ENCODE measurements around the gene ART3.

ART3 gene

DNA sequence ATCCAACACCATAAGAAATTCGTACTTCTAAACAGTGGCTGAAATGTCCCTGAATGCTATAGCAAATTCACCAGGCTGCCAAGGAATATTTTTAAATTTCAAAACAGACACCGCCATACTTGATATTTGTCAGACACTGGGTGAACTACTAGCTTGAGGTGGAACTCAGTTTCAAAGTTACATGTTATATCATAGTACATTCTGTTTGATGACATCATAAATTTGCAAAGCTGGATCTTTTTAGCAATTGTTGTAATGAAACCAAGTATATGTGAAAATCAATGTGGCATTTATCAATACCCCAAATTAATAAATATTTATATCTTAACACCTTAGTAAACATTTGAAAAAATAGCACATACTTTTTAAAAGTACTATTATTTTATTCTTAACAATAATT lies 14.2 kb downstream of the ART3 start:
- in situ Hi-C loops (cut with HindIII; ENCODE audit: low sequenced_read_pairs): no loop called here
- TF ChIP-seq, protein P1, sequence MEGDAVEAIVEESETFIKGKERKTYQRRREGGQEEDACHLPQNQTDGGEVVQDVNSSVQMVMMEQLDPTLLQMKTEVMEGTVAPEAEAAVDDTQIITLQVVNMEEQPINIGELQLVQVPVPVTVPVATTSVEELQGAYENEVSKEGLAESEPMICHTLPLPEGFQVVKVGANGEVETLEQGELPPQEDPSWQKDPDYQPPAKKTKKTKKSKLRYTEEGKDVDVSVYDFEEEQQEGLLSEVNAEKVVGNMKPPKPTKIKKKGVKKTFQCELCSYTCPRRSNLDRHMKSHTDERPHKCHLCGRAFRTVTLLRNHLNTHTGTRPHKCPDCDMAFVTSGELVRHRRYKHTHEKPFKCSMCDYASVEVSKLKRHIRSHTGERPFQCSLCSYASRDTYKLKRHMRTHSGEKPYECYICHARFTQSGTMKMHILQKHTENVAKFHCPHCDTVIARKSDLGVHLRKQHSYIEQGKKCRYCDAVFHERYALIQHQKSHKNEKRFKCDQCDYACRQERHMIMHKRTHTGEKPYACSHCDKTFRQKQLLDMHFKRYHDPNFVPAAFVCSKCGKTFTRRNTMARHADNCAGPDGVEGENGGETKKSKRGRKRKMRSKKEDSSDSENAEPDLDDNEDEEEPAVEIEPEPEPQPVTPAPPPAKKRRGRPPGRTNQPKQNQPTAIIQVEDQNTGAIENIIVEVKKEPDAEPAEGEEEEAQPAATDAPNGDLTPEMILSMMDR (IDR thresholded peaks at IDR 0.05; ENCODE audit: low read depth, low read length, missing control alignments): no peak
- DNase-seq (ENCODE audit: low read depth): no peak
- no peak overlapping the region for H3K4me3 ChIP-seq (ENCODE audit: low read depth, low read length)

DNA sequence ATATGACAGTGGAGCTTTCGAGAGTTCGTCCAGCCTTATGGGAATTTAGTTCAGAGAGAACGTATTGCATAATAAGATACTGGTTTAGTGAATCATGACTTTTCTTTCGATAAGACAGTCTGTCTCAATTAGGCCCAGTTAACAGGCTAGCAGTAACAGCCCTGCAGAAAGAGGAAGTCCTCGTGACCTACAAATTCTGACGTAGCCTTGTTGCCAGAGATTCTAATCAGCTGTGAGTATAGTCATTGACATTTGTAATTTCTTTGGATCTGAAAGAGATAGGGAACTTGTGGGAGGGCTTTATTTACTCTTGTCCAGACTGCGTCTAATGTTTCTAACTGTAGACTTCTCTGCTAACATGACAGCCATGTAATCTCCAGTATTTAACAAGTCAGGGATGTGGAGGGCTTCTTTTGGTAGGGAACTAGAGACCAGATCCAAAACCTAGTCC lies 15.8 kb downstream of the ART3 start:
- H3K4me3 ChIP-seq (ENCODE audit: low read depth, low read length): no peak overlapping the region
- in situ Hi-C loops (cut with HindIII; ENCODE audit: low sequenced_read_pairs): no loop called here
- TF ChIP-seq, protein P1 (IDR thresholded peaks at IDR 0.05; ENCODE audit: low read depth, low read length, missing control alignments): no peak
- DNase-seq (ENCODE audit: low read depth): no peak

DNA sequence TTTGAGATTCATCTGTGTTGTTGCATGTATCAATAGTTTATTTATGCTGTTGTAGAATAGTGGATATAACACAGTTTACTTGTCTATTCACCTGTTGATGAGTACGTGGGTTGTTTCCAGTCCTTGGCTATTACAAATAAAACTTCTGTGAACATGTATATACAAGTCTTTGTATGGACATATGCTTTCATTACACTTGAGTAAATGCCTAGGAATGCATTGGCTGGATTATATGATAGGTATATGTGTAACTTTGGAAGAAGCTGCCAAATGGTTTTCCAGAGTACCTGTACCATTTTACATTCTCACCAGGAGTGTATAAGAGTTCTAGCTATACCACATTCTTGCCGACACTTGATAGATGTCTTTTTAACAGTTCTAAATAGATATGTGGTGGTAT lies 16.5 kb downstream of the ART3 start:
- in situ Hi-C loops (cut with HindIII; ENCODE audit: low sequenced_read_pairs): no loop called here
- TF ChIP-seq, protein P1 (IDR thresholded peaks at IDR 0.05; ENCODE audit: low read depth, low read length, missing control alignments): no peak
- no peak overlapping the region for H3K4me3 ChIP-seq (ENCODE audit: low read depth, low read length)
- DNase-seq (ENCODE audit: low read depth): no peak

DNA sequence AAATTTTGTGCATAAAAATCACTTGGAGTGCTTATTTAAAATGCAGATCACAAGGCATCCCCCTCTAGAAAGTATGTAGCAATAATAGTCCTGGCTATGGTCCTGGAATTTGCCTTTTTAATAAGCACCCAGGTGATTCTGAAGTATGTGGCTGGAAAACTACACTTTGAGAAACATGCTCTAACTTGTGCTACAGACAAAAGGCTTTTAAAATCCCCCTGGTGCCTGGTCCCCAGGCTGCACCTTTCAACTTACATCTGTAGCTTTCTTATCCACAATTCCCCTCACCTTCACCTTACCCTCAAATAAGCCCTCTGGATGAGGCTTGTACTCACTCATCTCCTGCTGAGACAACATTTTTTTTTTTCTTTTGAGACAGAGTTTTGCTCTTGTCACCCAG lies 21.1 kb downstream of the ART3 start:
- H3K4me3 ChIP-seq (ENCODE audit: low read depth, low read length): no peak overlapping the region
- in situ Hi-C loops (cut with HindIII; ENCODE audit: low sequenced_read_pairs): no loop called here
- no peak for DNase-seq (ENCODE audit: low read depth)
- TF ChIP-seq, protein P1 (IDR thresholded peaks at IDR 0.05; ENCODE audit: low read depth, low read length, missing control alignments): no peak

DNA sequence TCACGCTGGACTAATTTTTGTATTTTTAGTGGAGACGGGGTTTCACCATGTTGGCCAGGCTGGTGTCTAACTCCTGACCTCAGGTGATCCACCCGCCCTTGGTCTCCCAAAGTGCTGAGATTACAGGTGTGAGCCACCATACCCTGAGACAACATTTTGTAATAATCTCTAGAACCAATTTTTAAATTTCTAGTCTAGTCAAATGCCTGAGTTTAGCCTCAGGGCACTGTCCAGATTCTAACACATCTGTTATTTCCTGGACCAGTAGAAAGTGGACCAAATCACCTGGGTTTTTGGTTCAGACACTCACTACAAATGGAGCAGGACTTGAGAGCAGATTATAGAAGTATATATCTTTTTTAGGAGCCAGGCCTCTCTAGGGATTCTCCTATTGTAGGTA lies 21.6 kb downstream of the ART3 start:
- DNase-seq (ENCODE audit: low read depth): no peak
- TF ChIP-seq, protein P1 (IDR thresholded peaks at IDR 0.05; ENCODE audit: low read depth, low read length, missing control alignments): no peak
- no peak overlapping the region for H3K4me3 ChIP-seq (ENCODE audit: low read depth, low read length)
- in situ Hi-C loops (cut with HindIII; ENCODE audit: low sequenced_read_pairs): no loop called here

DNA sequence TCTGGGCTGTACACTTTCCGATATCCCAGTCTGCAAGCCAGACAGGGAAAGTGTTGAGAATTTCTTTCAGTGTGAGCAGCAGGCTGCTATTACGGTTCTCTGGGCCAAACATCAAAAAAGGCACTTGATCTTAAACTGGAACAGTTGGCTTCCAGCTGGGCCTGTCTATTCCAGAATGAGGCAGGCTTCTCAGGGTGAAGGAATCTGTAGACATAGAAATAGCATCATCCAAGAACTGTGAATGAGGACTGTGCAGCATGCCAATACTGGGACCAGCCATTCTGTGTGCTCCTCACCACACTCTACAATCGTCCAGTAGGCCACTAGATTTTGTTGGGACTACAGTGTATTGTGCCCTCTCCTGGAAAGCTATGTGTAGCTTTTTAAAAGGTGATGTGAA lies 31.1 kb downstream of the ART3 start:
- no peak overlapping the region for H3K4me3 ChIP-seq (ENCODE audit: low read depth, low read length)
- in situ Hi-C loops (cut with HindIII; ENCODE audit: low sequenced_read_pairs): no loop called here
- DNase-seq (ENCODE audit: low read depth): no peak
- TF ChIP-seq, protein P1 (IDR thresholded peaks at IDR 0.05; ENCODE audit: low read depth, low read length, missing control alignments): no peak

DNA sequence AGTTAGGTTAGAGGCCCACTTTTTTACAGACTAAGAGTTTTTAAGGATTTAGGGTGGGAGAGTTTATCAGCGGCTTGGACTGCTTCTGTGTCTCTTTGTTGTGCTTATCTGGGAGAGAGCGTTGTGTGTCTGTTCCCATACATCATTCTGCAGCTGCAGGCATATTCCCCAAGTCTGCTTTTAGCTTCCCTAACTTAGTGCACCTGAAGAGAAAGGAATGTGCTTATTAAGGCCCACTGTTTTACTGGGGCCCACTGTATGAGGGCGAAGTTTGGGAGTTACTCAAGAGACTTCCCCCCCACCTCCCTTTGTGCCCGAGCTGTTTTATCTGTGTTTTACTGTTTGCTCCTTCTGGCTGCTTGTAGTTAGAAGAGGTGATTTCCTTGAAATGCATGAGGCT lies 31.9 kb downstream of the ART3 start:
- H3K4me3 ChIP-seq (ENCODE audit: low read depth, low read length): no peak overlapping the region
- no peak for DNase-seq (ENCODE audit: low read depth)
- TF ChIP-seq, protein P1 (IDR thresholded peaks at IDR 0.05; ENCODE audit: low read depth, low read length, missing control alignments): no peak
- in situ Hi-C loops (cut with HindIII; ENCODE audit: low sequenced_read_pairs): no loop called here
